ENCODE measurements around the gene FOSB.

Gene FOSB

GRCh38 chr19:45469132-45469944 lies 1.5 kb downstream of the FOSB start:
- DNase-seq: peak; percentile 90

DNA sequence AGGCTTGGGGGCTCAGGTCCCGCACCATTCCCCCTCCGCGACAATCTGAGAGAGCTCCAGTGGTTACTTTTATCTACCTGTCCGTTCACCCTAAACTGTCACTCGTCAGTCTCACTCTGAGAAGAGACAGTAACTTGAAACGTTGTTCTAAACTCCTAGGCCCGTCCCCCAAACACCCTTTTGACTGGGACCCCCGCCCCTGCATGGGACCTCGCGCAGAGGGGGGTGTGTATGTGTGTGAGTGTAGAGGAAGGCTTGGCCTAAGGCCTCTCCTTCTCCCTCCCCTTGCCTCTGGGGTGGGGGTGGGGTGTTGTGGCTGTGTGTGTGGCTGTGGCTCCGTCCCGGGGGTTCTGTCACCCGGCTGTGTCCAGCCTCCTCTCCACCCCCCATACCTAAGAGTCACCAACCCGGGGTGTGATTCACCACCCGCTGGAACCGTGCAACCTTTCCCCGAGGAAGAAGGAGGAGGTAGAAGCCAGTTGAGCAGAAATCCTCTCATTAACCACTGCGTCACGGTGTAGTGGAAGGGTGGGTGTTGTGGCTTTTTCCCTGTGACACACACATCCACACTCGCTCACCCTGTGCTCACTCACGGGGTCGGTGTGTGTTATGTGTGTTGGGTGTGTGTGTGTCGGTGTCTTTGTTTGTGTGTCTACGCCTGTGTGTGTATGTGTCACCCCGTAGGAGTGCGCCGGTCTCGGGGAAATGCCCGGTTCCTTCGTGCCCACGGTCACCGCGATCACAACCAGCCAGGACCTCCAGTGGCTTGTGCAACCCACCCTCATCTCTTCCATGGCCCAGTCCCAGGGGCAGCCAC lies 2.4 kb downstream of the FOSB start:
- DNase-seq: no peak

DNA sequence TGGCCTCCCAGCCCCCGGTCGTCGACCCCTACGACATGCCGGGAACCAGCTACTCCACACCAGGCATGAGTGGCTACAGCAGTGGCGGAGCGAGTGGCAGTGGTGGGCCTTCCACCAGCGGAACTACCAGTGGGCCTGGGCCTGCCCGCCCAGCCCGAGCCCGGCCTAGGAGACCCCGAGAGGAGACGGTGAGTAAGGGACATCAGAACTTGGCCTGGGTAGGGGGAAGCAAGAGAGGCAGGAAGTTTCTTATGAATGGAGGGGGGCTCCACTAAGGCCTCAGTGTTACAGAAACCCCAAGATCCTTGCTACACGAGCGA lies 2.9 kb downstream of the FOSB start:
- DNase-seq: no peak

GRCh38 chr19:45471111-45471930 lies 3.5 kb downstream of the FOSB start:
- no peak for DNase-seq

GRCh38 chr19:45471931-45472562 lies 4.3 kb downstream of the FOSB start:
- no peak for DNase-seq

- no peak for DNase-seq
Measured at GRCh38 chr19:45472563-45473366, 5.0 kb downstream of the FOSB start.

DNA sequence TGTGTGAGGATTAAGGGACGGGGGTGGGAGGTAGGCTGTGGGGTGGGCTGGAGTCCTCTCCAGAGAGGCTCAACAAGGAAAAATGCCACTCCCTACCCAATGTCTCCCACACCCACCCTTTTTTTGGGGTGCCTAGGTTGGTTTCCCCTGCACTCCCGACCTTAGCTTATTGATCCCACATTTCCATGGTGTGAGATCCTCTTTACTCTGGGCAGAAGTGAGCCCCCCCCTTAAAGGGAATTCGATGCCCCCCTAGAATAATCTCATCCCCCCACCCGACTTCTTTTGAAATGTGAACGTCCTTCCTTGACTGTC lies 5.5 kb downstream of the FOSB start:
- DNase-seq: no peak

DNA sequence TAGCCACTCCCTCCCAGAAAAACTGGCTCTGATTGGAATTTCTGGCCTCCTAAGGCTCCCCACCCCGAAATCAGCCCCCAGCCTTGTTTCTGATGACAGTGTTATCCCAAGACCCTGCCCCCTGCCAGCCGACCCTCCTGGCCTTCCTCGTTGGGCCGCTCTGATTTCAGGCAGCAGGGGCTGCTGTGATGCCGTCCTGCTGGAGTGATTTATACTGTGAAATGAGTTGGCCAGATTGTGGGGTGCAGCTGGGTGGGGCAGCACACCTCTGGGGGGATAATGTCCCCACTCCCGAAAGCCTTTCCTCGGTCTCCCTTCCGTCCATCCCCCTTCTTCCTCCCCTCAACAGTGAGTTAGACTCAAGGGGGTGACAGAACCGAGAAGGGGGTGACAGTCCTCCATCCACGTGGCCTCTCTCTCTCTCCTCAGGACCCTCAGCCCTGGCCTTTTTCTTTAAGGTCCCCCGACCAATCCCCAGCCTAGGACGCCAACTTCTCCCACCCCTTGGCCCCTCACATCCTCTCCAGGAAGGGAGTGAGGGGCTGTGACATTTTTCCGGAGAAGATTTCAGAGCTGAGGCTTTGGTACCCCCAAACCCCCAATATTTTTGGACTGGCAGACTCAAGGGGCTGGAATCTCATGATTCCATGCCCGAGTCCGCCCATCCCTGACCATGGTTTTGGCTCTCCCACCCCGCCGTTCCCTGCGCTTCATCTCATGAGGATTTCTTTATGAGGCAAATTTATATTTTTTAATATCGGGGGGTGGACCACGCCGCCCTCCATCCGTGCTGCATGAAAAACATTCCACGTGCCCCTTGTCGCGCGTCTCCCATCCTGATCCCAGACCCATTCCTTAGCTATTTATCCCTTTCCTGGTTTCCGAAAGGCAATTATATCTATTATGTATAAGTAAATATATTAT lies 6.1 kb downstream of the FOSB start:
- DNase-seq: no peak

DNA sequence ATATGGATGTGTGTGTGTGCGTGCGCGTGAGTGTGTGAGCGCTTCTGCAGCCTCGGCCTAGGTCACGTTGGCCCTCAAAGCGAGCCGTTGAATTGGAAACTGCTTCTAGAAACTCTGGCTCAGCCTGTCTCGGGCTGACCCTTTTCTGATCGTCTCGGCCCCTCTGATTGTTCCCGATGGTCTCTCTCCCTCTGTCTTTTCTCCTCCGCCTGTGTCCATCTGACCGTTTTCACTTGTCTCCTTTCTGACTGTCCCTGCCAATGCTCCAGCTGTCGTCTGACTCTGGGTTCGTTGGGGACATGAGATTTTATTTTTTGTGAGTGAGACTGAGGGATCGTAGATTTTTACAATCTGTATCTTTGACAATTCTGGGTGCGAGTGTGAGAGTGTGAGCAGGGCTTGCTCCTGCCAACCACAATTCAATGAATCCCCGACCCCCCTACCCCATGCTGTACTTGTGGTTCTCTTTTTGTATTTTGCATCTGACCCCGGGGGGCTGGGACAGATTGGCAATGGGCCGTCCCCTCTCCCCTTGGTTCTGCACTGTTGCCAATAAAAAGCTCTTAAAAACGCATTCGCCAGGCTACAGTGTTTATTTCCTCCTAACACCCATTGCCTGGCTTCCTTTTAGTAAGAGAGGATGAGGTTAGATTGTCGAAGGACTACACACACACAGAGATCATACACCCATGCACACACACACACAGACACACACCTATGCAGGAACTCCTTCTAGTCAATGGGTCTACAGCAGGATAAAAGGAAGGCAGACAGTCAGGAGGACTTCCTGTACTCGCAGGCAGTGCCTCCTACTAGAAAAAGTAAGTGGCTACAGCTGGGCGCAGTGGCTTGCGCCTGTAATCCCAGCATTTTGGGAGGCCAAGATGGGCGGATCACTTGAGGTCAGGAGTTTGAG lies 7.1 kb downstream of the FOSB start:
- no peak for DNase-seq

DNA sequence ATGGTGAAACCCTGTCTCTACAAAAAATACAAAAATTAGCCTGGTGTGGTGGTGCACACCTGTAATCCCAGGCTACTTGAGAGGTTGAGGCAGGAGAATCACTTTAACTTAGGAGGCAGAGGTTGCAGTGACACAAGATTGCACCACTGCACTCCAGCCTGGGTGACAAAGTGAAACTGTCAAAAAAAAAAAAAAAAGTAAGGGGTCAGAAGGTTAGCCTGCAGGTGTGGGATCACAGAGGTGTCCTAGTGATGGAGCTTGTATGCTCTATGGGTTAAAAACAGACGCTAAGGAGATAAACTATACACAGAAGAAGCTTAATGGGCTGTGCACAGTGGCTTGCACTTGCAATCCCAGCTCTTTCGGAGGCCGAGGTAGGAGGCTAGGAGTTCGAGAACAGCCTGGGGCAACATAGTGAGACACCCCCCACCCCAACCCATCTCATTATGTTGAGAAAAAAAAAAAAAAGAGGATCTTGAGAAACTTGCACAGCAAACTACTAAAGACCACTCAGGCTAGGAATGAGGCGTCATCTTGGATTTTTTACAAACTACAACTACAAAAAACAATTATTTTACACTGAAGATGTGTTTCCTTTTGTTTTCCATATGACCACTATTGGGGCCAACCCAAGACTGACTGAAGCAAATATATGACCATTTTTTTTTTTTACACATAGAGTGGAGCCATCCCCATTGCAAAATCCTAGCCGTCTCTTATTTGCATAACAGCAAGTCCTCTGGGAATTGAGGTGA lies 7.9 kb downstream of the FOSB start:
- DNase-seq: no peak

- no peak for DNase-seq
Measured at GRCh38 chr19:45476304-45476703, 8.5 kb downstream of the FOSB start.

- DNase-seq: no peak
Measured at GRCh38 chr19:45477186-45477585, 9.4 kb downstream of the FOSB start.

DNA sequence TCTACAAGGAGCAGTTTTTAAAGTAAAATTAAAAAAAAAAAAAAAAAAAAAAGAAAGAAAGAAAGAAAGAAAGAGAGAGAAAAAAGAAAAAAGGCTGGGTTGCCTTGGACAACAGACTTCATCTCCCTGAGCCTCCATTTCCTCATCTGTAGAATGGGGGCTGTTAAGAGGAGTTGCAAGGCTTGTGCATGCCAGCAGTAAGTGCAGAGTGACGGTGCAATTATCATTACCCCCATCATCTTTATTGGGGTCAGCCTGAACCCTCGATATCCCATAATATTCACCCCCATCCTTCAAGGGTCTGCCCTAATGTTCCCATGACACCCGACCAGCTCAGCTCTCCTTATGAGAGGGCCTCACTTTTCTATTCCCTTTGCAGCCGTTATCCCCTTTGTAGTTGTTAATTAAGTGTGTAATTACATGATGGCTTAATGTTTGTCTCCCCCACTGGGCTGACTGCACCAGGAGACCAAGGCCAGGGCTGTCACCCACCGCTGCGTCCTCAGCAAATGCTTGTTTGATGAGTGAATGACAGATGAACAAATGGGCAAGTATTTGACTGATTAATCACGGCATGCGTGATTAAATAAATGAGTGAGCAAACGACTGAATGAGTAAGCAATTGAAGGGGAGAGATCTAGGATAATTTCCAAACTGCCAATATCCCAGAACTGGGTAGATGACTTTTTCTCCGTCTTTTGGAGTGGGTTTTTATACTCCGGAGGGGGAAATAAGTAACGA lies 10.1 kb downstream of the FOSB start:
- no peak for DNase-seq

GRCh38 chr19:45478454-45479238 lies 10.8 kb downstream of the FOSB start:
- DNase-seq: peak; percentile 39

- DNase-seq: no peak
Measured at GRCh38 chr19:45483033-45483432, 15.2 kb downstream of the FOSB start.

GRCh38 chr19:45484273-45484945 lies 16.6 kb downstream of the FOSB start:
- DNase-seq: no peak

All from NCI-H1048 (cell line).